ENCODE data around the gene ZNF324B. TPM values are rescaled to one million over a fixed set of nuclear protein-coding genes. Genes with fewer than 3 reads are reported as not detected.

Gene ZNF324B
- total and polyA plus RNA-seq, 2 of the 4 experiments (the other 2 are of a cell fraction): 3.5 to 4.1 TPM

DNA sequence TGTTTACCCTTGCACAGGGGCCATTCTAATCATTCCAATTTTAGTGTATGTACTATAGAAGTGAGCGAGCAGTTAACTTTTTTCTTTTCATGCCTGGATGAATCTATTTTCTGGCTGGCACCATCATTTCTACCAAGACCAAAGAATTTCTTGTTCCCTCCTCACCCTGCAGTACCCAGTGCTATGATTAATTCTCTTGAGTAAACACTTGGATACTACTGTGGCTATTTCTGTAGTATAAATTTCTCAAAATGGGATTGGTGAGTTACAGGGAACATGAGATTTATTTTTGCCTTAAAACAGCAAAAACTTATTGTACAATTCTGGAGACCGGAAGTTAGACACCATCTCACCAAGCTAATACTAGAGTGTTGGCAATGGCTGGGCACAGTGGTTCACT is 32.4 kb downstream of the ZNF324B start:
- H3K9me1 ChIP-seq (ENCODE audit: insufficient read depth, low read length): peaks cover 7% of the 10 kb centered on the region; the same call in 1 of the 2 replicates
- H4K20me1 ChIP-seq (ENCODE audit: insufficient read depth, low read length): no peaks in the 10 kb centered on the region
- H3K9ac ChIP-seq (ENCODE audit: low read depth, low read length): no peak overlapping the region
- no peak overlapping the region for H2AK5ac ChIP-seq (ENCODE audit: low read depth, low read length)
- in situ Hi-C loops (cut with MboI; ENCODE audit: low sequenced_read_pairs): no loop called here
- intact Hi-C loops (cut with micrococcal nuclease): no loop called here
- no peak overlapping the region for H3K27ac ChIP-seq (ENCODE audit: insufficient read depth, low read length)
- DNase-seq (peak; percentile 17), ATAC-seq (ENCODE audit: low read depth) (peak; percentile 87)
- H3K4me1 ChIP-seq (ENCODE audit: control insufficient read depth, insufficient read depth, low read length): peaks cover 2% of the 10 kb centered on the region; the same call in 1 of the 2 replicates
- H3K4ac ChIP-seq (ENCODE audit: low read depth, low read length): no peak overlapping the region
- H2BK5ac ChIP-seq (ENCODE audit: low read depth, low read length, poor library complexity, severe bottlenecking): no peak overlapping the region
- WGBS, 2 experiments (ENCODE audit: extremely low coverage in 2 of 2, insufficient read length in 1 of 2): no CpG with 5 or more reads among the region's 2 CpGs
- no peak overlapping the region for H3K56ac ChIP-seq (ENCODE audit: extremely low read depth, insufficient read depth, low read length)
- H3K23ac ChIP-seq (ENCODE audit: low read depth, low read length): no peak overlapping the region
- CTCF ChIA-PET: no interaction called here
- H3K4me3 ChIP-seq (ENCODE audit: insufficient read depth, low read depth, low read length): no peak overlapping the region
- H3K4me2 ChIP-seq (ENCODE audit: low read depth, low read length): no peak overlapping the region
- peaks cover 11% of the 10 kb centered on the region for H3K36me3 ChIP-seq (ENCODE audit: control insufficient read depth, insufficient read depth, low read length)
- H3K9me3 ChIP-seq (ENCODE audit: control insufficient read depth, insufficient read depth, low read length): no peaks in the 10 kb centered on the region
- no peak overlapping the region for H4K5ac ChIP-seq (ENCODE audit: low read depth, low read length)
- POLR2A ChIA-PET (ENCODE audit: unreplicated experiment): no interaction called here
- no peak overlapping the region for H2BK120ac ChIP-seq (ENCODE audit: low read depth, low read length)
- no peak overlapping the region for H3K18ac ChIP-seq (ENCODE audit: low read depth, low read length)
- H4K8ac ChIP-seq (ENCODE audit: low read depth in 2 of 2, low read length in 2 of 2): no peak overlapping the region
- no peaks in the 10 kb centered on the region for H3K79me1 ChIP-seq (ENCODE audit: low read depth in 1 of 2, low read length in 2 of 2)
- no peak overlapping the region for H2AFZ ChIP-seq (replicated peaks; ENCODE audit: low read length, poor library complexity)
- no peak overlapping the region for H3K14ac ChIP-seq (replicated peaks; ENCODE audit: low read depth, low read length)
- dilution Hi-C loops (cut with HindIII; ENCODE audit: low sequenced_read_pairs, unreplicated experiment): no loop called here
- H2BK20ac ChIP-seq (ENCODE audit: low read depth, low read length): no peak overlapping the region
- H2AK9ac ChIP-seq (replicated peaks; ENCODE audit: low read depth, low read length, poor library complexity): no peak overlapping the region
- H4K91ac ChIP-seq (ENCODE audit: insufficient read depth, low read depth, low read length): no peak overlapping the region
- BruUV-seq (replicated peaks): no TSS peak
- no peak for TF ChIP-seq RFX5 (IDR thresholded peaks at IDR 0.05; ENCODE audit: low read depth, low read length)
- TF ChIP-seq MAFK (IDR thresholded peaks at IDR 0.05; ENCODE audit: low read depth, low read length): no peak
- TF ChIP-seq CHD1 (IDR thresholded peaks at IDR 0.05; ENCODE audit: low read depth, low read length): no peak
- TF ChIP-seq CEBPB (IDR thresholded peaks at IDR 0.05; ENCODE audit: low read depth, low read length): no peak
- no peak for TF ChIP-seq SMC3 (IDR thresholded peaks at IDR 0.05; ENCODE audit: low read depth, low read length)
- no peak for TF ChIP-seq NFE2L2 (IDR thresholded peaks at IDR 0.05; ENCODE audit: low read depth, low read length)
- no peak for TF ChIP-seq MAZ (IDR thresholded peaks at IDR 0.05; ENCODE audit: borderline replicate concordance, low read depth, low read length)
- TF ChIP-seq MXI1 (IDR thresholded peaks at IDR 0.05; ENCODE audit: borderline replicate concordance, low read depth, low read length): no peak
- TF ChIP-seq, protein P1, sequence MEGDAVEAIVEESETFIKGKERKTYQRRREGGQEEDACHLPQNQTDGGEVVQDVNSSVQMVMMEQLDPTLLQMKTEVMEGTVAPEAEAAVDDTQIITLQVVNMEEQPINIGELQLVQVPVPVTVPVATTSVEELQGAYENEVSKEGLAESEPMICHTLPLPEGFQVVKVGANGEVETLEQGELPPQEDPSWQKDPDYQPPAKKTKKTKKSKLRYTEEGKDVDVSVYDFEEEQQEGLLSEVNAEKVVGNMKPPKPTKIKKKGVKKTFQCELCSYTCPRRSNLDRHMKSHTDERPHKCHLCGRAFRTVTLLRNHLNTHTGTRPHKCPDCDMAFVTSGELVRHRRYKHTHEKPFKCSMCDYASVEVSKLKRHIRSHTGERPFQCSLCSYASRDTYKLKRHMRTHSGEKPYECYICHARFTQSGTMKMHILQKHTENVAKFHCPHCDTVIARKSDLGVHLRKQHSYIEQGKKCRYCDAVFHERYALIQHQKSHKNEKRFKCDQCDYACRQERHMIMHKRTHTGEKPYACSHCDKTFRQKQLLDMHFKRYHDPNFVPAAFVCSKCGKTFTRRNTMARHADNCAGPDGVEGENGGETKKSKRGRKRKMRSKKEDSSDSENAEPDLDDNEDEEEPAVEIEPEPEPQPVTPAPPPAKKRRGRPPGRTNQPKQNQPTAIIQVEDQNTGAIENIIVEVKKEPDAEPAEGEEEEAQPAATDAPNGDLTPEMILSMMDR (conservative IDR thresholded peaks at IDR 0.05; ENCODE audit: low read depth, low read length): no peak
- no peak for TF ChIP-seq FOS (IDR thresholded peaks at IDR 0.05; ENCODE audit: low read depth, low read length)
- TF ChIP-seq, protein P2, sequence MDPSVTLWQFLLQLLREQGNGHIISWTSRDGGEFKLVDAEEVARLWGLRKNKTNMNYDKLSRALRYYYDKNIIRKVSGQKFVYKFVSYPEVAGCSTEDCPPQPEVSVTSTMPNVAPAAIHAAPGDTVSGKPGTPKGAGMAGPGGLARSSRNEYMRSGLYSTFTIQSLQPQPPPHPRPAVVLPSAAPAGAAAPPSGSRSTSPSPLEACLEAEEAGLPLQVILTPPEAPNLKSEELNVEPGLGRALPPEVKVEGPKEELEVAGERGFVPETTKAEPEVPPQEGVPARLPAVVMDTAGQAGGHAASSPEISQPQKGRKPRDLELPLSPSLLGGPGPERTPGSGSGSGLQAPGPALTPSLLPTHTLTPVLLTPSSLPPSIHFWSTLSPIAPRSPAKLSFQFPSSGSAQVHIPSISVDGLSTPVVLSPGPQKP (IDR thresholded peaks at IDR 0.05; ENCODE audit: borderline replicate concordance, low read depth, low read length): no peak
- TF ChIP-seq POLR2A (IDR thresholded peaks at IDR 0.05; ENCODE audit: low read depth, low read length): no peak
- TF ChIP-seq, protein P3, sequence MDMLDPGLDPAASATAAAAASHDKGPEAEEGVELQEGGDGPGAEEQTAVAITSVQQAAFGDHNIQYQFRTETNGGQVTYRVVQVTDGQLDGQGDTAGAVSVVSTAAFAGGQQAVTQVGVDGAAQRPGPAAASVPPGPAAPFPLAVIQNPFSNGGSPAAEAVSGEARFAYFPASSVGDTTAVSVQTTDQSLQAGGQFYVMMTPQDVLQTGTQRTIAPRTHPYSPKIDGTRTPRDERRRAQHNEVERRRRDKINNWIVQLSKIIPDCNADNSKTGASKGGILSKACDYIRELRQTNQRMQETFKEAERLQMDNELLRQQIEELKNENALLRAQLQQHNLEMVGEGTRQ (IDR thresholded peaks at IDR 0.05; ENCODE audit: low read depth, low read length): no peak
- TF ChIP-seq RAD21 (IDR thresholded peaks at IDR 0.05; ENCODE audit: low read length): no peak
- no peak for TF ChIP-seq BHLHE40 (IDR thresholded peaks at IDR 0.05; ENCODE audit: low read depth, low read length)
- no peaks in the 10 kb centered on the region for H3K27me3 ChIP-seq (ENCODE audit: control insufficient read depth, insufficient read depth, low read length)
- no peak overlapping the region for H2BK15ac ChIP-seq (ENCODE audit: low read depth, low read length)
